ENCODE data around the gene OCA2.

DNA sequence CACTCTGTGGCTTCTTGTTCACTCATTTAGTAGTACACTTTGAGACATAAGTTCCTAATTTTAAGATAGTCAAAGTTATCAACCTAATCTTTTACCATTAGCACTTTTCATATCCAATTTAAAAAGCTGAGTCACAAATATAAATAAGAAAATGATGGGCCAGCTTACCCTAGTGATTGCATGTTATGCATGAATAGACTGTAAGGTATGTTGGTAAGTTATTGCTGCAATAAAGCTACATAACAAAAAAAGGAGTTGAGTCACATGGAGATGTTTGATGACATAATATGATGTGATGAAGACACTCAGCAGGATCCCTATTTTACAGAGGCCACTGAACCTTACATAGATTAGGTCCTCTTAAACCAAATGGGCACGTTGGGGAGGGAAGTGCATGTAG is 161.3 kb downstream of the OCA2 start:
- TF ChIP-seq POLR2A (IDR thresholded peaks at IDR 0.05; ENCODE audit: low read depth) (no peak), CTCF (IDR thresholded peaks at IDR 0.05) (no peak), POLR2AphosphoS5 (IDR thresholded peaks at IDR 0.05) (no peak), EP300 (IDR thresholded peaks at IDR 0.05) (no peak)
